Omental fat pad (tissue), 4 donors: ENCODE data around the gene DENND1A. TPM values are rescaled to one million over a fixed set of nuclear protein-coding genes. Genes with fewer than 3 reads are reported as not detected.
"Not testable (repeated sequence)": the region's sequence is repeated elsewhere in the genome, so short reads cannot be mapped to it uniquely, and the experiment has no call there.

Experiments used
- ATAC-seq: fragments of 150-250 bp; one replicate; pipeline ENCODE4 v1.9.1; 2016; ENCODE audit warnings: mild to moderate bottlenecking, moderate library complexity; ENCODE audit not compliant: low FRiP score
- DNase-seq: peaks from one replicate; pipeline ENCODE4 v3.0.0-alpha.2; 2019; ENCODE audit warnings: low spot score
- CTCF ChIP-seq, 3 donors: fragments of 450-650 bp; IDR thresholded peaks; one replicate each; pipeline ENCODE4 v1.5.1; 2016 to 2017; ENCODE audit warnings: antibody characterized with exemption in 3 of 3, mild to moderate bottlenecking in 3 of 3, moderate library complexity in 2 of 3
- total RNA-seq, 4 donors: library from RNA; depleted of rRNA; stranded (reverse); fragments of >200 nt; gene quantifications; one replicate each; pipeline ENCODE4 v1.1.0, GENCODE V29; 2016

The DENND1A gene
- total RNA-seq, 4 donors from 2014 or later = 15.2 to 22.8 (median 20.7) TPM

GRCh38 chr9:123922911-123923310, 7.0 kb downstream of the DENND1A start:
- no peak for TF ChIP-seq CTCF (IDR thresholded peaks at IDR 0.05)
- DNase-seq = no peak
- no peak for ATAC-seq

- ATAC-seq = no peak
- TF ChIP-seq CTCF (IDR thresholded peaks at IDR 0.05) = no peak
- DNase-seq = no peak
These were observed 7.5 kb downstream of the DENND1A start for GRCh38 chr9:123922431-123922830.

GRCh38 chr9:123914517-123915196, 15.3 kb downstream of the DENND1A start:
- TF ChIP-seq CTCF (IDR thresholded peaks at IDR 0.05) = no peak
- DNase-seq (no peak), ATAC-seq (no peak)

GRCh38 chr9:123912167-123912897, 17.6 kb downstream of the DENND1A start:
- no peak for DNase-seq
- ATAC-seq = no peak

GRCh38 chr9:123911024-123911423, 18.9 kb downstream of the DENND1A start:
- DNase-seq = no peak
- no peak for ATAC-seq
- TF ChIP-seq CTCF (IDR thresholded peaks at IDR 0.05) = no peak

More at GRCh38 chr9:123912167-123912897, 17.6 kb downstream of the DENND1A start:
- no peak for TF ChIP-seq CTCF (IDR thresholded peaks at IDR 0.05)

- DNase-seq, ATAC-seq: not testable (repeated sequence)
These were observed 20.7 kb downstream of the DENND1A start for GRCh38 chr9:123909192-123909591.

GRCh38 chr9:123903550-123903949, 26.4 kb downstream of the DENND1A start:
- not testable (repeated sequence) for ATAC-seq

GRCh38 chr9:123894822-123895221, 35.1 kb downstream of the DENND1A start:
- DNase-seq (no peak), ATAC-seq (no peak)
- no peak for TF ChIP-seq CTCF (IDR thresholded peaks at IDR 0.05)

More at GRCh38 chr9:123903550-123903949, 26.4 kb downstream of the DENND1A start:
- not testable (repeated sequence) for DNase-seq
